Ectodermal cell (in vitro differentiated cells): Measurements from ENCODE around the gene TOR1AIP2.
"Not testable (repeated sequence)": the region's sequence is repeated elsewhere in the genome, so short reads cannot be mapped to it uniquely, and the experiment has no call there.

ENCODE experiments used
- H3K27ac ChIP-seq: 2 replicates; pipeline ENCODE4 v1.7.0; 2013; ENCODE audit warnings: mild to moderate bottlenecking, low read depth, low read length; ENCODE audit not compliant: insufficient read depth, poor library complexity, severe bottlenecking
- H3K27me3 ChIP-seq: 2 replicates; pipeline ENCODE4 v1.7.0; 2013; ENCODE audit warnings: mild to moderate bottlenecking, low read length; ENCODE audit not compliant: insufficient read depth, control insufficient read depth, poor library complexity, severe bottlenecking
- H3K36me3 ChIP-seq: one replicate; pipeline ENCODE4 v1.7.0; 2013; ENCODE audit warnings: low read length; ENCODE audit not compliant: control insufficient read depth, insufficient read depth
- H3K4me1 ChIP-seq: one replicate; pipeline ENCODE4 v1.7.0; 2013; ENCODE audit warnings: low read length; ENCODE audit not compliant: control insufficient read depth, insufficient read depth
- H3K4me3 ChIP-seq: 2 replicates; pipeline ENCODE4 v1.7.0; 2013; ENCODE audit warnings: low read depth, low read length, control low read depth; ENCODE audit not compliant: insufficient read depth
- H3K9me3 ChIP-seq: 2 replicates; pipeline ENCODE4 v1.7.0; 2013; ENCODE audit warnings: mild to moderate bottlenecking, low read length, moderate library complexity; ENCODE audit not compliant: control insufficient read depth
- WGBS, 2 experiments: methylation state at CpG; one replicate each; pipeline ENCODE4 v1.1.7; 2013; ENCODE audit warnings: missing lambda C conversion rate in 2 of 2; 5-methylcytosine and 5-hydroxymethylcytosine counted together

Gene TOR1AIP2

DNA sequence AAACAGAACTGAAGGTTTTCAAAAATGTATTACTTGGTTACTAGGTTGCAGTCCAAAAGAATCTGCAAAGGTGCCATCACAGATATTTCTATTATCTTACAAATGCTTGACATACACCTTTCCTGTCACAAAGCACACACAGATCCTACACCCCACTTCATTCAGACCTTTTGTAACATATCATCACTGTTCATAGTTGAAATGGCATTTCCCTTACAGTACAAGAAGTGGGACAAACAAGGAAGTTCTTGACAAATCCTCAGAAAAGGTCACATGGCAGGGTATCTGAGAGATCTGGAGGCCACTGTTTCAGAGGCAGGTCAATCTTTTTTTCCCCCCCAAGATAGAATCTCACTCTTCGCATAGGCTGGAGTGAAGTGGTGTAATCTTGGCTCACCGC lies 21.3 kb downstream of the TOR1AIP2 start:
- 92 to 98% methylated on average over 2 of the region's 2 CpGs for WGBS, 2 experiments
- Histone ChIP-seq H3K4me1 (peaks cover 4% of the 10 kb centered on the region), H3K36me3 (no peaks in the 10 kb centered on the region), H3K27me3 (no peaks in the 10 kb centered on the region), H3K4me3 (no peak overlapping the region), H3K27ac (no peak overlapping the region), H3K9me3 (no peaks in the 10 kb centered on the region)

DNA sequence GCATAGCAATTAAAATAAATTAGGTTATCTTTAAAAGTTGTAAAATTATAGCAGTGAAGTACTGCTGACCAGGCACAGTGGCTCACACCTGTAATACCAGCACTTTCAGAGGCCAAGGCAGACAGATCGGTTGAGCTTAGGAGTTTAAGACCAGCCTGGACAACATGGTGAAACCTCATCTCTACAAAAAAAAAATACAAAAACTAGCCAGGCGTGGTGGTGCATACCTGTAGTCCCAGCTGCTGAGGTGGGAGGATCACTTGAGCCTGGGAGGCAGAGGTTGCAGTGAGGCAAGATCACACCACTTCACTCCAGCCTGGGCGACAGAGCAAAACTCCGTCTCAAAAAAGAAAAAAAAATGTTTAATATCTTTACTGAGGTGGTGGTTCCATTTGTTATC lies 21.8 kb downstream of the TOR1AIP2 start:
- not testable (repeated sequence) for H3K4me3 ChIP-seq, H3K27me3 ChIP-seq, H3K4me1 ChIP-seq, H3K9me3 ChIP-seq, H3K27ac ChIP-seq, H3K36me3 ChIP-seq
- WGBS, 2 experiments = 95 to 97% methylated on average over 3 to 4 of the region's 4 CpGs

DNA sequence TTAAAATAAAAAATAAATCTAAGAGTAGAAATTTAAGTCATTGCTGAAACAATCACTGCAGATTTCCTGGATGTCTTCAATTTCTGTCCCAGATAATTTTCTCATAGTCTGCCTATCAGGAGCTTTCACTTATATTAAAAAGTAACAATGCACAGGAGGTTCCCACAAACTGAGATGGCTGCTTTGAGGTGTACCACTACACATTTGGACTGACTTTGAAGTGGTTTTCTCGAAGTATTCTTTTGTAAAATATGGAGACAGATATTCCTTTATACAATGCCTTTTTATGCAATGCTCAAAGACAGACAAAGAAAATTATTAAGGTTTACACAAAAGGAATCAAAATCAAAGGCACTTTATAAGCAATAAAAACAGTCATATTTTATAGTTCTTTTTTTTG lies 24.5 kb downstream of the TOR1AIP2 start:
- Histone ChIP-seq H3K27ac (no peak overlapping the region), H3K27me3 (no peaks in the 10 kb centered on the region), H3K36me3 (no peaks in the 10 kb centered on the region), H3K4me3 (no peak overlapping the region), H3K9me3 (no peaks in the 10 kb centered on the region), H3K4me1 (no peaks in the 10 kb centered on the region)
- WGBS, 2 experiments = 80% methylated on average over 1 of the region's 1 CpG; no CpG with 5 or more reads in 1 of the 2 experiments

DNA sequence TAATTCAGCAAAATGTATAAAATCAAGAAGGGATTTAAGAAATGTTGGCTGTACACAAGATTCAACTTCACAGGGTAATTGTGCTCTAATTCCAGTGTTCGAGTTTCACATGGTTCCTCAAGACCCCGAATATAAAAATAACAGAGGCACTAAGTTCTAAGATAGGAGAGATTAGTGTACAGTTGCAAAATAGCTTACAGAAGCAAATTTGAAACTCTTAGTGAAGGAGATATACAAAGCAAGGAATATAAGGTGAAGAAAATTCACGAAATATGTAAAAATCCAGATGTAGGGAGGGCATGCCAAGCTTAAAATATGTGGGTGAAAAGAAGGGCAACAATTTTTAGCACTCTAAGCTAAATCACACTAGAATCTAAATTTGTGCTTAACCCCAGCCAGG lies 29.4 kb downstream of the TOR1AIP2 start:
- Histone ChIP-seq H3K27ac (no peak overlapping the region), H3K4me1 (no peaks in the 10 kb centered on the region), H3K9me3 (no peaks in the 10 kb centered on the region), H3K27me3 (no peaks in the 10 kb centered on the region), H3K4me3 (no peak overlapping the region), H3K36me3 (peaks cover 10% of the 10 kb centered on the region)
- WGBS, 2 experiments = 89 to 90% methylated on average over 3 of the region's 3 CpGs

DNA sequence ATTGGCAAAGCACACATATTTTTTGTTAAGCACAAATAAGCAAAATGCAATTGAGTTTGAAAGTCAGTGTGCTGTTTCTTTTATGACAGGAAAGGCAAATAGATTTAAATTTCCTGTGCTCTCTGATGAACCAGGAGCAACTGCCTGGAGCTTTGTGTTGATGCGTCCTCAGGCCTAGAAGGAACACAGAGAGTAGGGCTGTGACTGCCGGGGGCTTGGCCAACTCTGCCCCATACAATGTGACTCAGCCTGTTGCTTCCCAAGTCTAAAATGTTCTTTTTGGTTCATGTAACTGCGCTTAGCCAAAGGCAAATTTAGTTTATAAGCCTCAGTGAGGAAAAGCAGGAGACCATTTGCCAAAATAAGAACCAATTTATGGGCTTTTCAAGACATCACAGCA lies 37.5 kb downstream of the TOR1AIP2 start:
- H3K27ac ChIP-seq = no peak overlapping the region
- 96 to 97% methylated on average over 3 of the region's 3 CpGs for WGBS, 2 experiments
- no peak overlapping the region for H3K4me3 ChIP-seq
- no peaks in the 10 kb centered on the region for H3K27me3 ChIP-seq
- H3K36me3 ChIP-seq = no peaks in the 10 kb centered on the region
- no peaks in the 10 kb centered on the region for H3K4me1 ChIP-seq
- H3K9me3 ChIP-seq = no peaks in the 10 kb centered on the region

DNA sequence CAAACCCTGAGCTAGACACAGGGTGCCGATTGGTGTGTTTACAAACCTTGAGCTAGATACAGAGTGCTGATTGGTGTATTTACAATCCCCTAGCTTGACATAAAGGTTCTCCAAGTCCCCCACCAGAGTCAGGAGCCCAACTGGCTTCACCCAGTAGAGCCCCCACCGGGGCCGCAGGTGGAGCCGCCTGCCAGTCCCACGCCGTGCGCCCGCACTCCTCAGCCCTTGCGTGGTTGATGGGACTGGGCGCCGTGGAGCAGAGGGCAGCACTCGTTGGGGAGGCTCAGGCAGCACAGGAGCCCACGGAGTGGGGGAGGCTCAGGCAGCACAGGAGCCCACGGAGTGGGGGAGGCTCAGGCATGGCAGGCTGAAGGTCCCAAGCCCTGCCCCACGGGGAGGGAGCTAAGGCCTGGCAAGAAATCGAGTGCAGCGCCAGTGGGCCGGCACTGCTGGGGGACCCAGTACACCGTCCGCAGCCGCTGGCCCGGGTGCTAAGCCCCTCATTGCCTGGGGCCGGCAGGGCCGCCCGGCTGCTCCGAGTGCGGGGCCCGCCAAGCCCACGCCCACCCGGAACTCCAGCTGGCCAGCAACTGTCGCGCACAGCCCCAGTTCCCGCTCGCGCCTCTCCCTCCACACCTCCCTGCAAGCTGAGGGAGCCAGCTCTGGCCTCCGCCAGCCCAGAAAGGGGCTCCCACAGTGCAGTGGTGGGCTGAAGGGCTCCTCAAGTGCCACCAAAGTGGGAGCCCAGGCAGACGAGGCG lies 40.7 kb downstream of the TOR1AIP2 start:
- 94 to 96% methylated on average over 37 to 38 of the region's 38 CpGs for WGBS, 2 experiments
- H3K27ac ChIP-seq, H3K27me3 ChIP-seq, H3K4me3 ChIP-seq, H3K36me3 ChIP-seq, H3K4me1 ChIP-seq, H3K9me3 ChIP-seq: not testable (repeated sequence)

DNA sequence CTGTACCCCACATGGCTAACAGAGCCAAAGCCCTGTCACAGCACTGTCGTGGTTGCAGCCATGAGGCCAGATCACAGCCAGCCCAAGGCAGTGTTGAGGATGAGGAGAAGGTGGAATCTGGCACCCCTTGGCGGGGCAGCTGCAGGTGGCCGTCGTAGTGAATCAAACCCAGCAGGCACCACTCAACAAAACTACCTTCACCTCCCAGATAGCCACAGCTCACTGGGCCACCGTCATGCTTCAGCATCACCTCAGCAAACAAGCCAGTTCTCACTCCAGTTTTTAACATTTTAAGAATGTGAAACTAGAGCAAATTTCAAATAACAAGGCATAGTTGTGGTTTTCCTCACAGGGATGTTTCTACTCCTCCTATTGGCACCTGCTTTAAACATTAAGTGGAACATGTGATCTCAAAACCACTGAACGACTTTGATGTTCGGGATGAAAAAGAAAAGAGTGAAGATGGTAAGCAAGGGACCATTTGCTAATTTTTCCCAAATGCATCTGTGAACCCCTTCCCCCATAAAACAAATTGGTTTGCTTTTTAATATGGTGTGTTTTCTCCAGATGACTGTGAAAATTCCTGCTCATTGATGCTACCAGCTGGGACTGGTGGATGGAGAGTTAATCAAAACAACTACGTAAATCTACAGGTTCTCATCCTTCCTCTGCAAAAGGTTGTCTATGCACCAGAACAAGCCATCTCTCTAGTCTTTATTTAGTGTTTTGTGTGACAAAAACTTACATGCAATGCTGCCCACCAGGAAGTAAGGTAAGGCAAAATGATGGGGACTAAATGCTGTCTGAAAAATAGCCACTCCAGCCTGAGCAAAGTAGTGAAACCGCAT lies 45.5 kb downstream of the TOR1AIP2 start:
- Histone ChIP-seq H3K9me3 (no peaks in the 10 kb centered on the region), H3K4me1 (no peaks in the 10 kb centered on the region), H3K4me3 (no peak overlapping the region), H3K27ac (no peak overlapping the region), H3K36me3 (no peaks in the 10 kb centered on the region), H3K27me3 (no peaks in the 10 kb centered on the region)
- 74 to 77% methylated on average over 9 of the region's 9 CpGs for WGBS, 2 experiments

DNA sequence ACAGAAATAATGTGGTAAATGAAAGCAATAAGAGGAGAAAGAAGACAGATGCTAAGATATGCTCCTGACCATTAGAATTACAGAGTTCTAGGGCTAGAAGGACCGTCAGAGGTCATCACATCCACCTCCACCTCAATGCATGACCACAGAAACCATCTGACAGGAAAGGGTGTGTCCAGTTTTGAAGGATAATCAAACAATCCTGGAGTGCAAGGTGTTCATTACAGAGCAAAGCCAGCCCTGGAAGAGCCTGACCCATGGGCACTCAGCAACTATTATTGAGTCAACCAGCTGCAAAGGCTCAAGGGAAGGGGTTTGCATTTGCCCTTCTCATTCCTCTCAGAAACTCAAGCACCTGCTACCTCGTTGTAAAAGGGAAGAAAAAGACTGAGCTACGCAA lies 46.4 kb downstream of the TOR1AIP2 start:
- Histone ChIP-seq H3K4me3 (no peak overlapping the region), H3K27me3 (no peaks in the 10 kb centered on the region), H3K27ac (no peak overlapping the region), H3K4me1 (no peaks in the 10 kb centered on the region), H3K9me3 (no peaks in the 10 kb centered on the region), H3K36me3 (no peaks in the 10 kb centered on the region)
- WGBS, 2 experiments = 89 to 92% methylated on average over 2 to 3 of the region's 3 CpGs

DNA sequence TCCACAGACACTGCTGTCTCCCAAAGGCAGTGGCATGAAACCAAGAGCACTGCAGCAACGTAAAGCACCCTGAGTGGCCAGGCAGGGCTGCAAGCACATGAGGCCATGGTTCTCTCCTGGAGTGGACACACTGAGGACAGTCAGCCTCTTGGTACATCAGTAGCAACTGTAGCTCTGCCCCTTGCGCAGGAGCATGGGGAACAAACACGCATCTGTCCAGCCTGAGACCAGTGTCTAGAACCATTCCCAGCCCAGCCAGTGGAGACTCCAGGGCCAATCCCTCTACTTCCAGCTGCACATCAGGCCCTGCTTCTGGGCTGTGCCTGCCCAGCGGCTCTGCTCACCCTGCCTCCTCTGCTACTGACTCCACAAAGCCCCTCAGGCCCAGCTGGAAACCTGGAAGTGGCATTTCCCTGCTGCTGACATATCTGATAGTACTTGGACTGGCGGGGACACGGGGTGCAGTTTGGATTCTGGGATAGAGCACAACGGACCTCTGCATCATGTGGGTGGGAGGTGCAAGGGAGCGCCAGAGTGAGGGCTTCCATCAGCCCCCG lies 49.0 kb downstream of the TOR1AIP2 start:
- 94 to 96% methylated on average over 9 of the region's 9 CpGs for WGBS, 2 experiments
- no peaks in the 10 kb centered on the region for H3K27me3 ChIP-seq
- no peaks in the 10 kb centered on the region for H3K4me1 ChIP-seq
- no peak overlapping the region for H3K4me3 ChIP-seq
- H3K27ac ChIP-seq = no peak overlapping the region
- no peaks in the 10 kb centered on the region for H3K9me3 ChIP-seq
- no peaks in the 10 kb centered on the region for H3K36me3 ChIP-seq

DNA sequence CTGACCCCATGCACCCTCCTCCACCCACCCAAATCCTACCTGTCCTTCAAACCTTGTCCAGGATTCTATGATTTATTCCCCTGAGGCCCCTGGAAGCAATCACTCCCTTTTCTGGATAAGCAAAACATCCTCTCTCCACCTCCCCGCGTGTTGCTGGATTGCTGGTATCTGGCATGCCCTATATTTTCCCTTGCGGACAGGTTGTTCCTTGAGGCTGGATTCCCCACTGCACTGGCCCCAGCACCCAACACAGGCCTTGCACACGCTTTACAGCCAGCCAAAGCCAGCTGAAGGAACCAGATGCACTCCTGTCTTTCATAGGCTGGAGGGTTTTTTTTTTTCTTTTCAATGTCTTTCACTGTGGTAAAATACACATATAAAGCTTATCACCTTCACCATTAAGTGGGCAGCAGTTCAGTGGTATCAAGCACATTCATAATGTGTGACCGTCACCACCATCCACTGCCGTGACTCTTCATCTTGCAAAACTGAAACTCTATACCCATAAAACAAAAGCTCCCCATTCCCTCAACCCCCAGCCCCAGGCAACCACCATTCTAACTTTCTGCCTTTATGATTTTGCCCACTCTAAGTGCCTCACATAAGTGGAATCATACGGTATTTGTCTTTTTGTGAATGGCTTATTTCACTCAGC lies 50.9 kb downstream of the TOR1AIP2 start:
- Histone ChIP-seq H3K27ac (no peak overlapping the region), H3K4me3 (no peak overlapping the region), H3K4me1 (no peaks in the 10 kb centered on the region), H3K36me3 (no peaks in the 10 kb centered on the region), H3K27me3 (no peaks in the 10 kb centered on the region), H3K9me3 (no peaks in the 10 kb centered on the region)
- WGBS, 2 experiments = 86 to 90% methylated on average over 7 of the region's 7 CpGs
